SK-N-SH (cell line): Measurements from ENCODE around the gene PTCD1.

ENCODE experiments used
- MAX ChIP-seq: IDR thresholded peaks from 2 replicates; pipeline ENCODE4 v1.4.0; 2012; ENCODE audit warnings: low read depth
- POLR2AphosphoS5 ChIP-seq: IDR thresholded peaks from 2 replicates; pipeline ENCODE4 v1.6.1; 2012; ENCODE audit warnings: low read depth, low read length
- TAF1 ChIP-seq: IDR thresholded peaks from 2 replicates; pipeline ENCODE4 v1.6.1; 2012; ENCODE audit warnings: low read depth, mild to moderate bottlenecking, low read length, moderate library complexity, borderline replicate concordance
- TF ChIP-seq, protein P1 (sequence below): fragments of 200-600 bp; sonication (generic); IDR thresholded peaks from 2 replicates; pipeline ENCODE4 v1.6.1; 2017; ENCODE audit warnings: antibody characterized with exemption, mild to moderate bottlenecking, moderate library complexity
- TF ChIP-seq, protein P2 (sequence below): fragments of 150-350 bp; IDR thresholded peaks from 2 replicates; pipeline ENCODE4 v1.6.1; 2016; ENCODE audit warnings: mild to moderate bottlenecking, low read depth, low read length
- TF ChIP-seq, protein P3 (sequence below): IDR thresholded peaks from 2 replicates; pipeline ENCODE4 v1.6.1; 2012; ENCODE audit warnings: mild to moderate bottlenecking, low read depth, low read length, moderate library complexity

DNA sequence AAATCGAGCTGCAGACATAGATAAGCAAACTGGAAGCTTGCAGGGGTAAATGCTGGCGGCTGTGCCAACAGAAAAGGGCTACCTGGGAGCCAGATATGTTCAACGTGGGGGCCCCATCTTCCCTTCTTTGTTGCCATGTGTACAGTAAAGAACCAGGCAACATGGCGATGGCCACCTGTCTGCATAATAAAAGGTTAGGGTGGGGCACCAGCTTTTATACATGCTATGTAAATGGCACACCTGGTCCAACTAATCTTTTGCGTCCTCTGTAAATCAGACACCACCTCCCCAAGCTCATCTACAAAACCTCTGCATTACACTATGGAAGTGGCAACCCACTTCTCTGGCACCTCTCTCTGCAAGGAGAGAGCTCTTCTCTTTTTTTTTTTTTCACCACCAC is 16.0 kb downstream of the PTCD1 start:
- TF ChIP-seq, protein P1, sequence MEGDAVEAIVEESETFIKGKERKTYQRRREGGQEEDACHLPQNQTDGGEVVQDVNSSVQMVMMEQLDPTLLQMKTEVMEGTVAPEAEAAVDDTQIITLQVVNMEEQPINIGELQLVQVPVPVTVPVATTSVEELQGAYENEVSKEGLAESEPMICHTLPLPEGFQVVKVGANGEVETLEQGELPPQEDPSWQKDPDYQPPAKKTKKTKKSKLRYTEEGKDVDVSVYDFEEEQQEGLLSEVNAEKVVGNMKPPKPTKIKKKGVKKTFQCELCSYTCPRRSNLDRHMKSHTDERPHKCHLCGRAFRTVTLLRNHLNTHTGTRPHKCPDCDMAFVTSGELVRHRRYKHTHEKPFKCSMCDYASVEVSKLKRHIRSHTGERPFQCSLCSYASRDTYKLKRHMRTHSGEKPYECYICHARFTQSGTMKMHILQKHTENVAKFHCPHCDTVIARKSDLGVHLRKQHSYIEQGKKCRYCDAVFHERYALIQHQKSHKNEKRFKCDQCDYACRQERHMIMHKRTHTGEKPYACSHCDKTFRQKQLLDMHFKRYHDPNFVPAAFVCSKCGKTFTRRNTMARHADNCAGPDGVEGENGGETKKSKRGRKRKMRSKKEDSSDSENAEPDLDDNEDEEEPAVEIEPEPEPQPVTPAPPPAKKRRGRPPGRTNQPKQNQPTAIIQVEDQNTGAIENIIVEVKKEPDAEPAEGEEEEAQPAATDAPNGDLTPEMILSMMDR: no peak
- TF ChIP-seq TAF1 (no peak), POLR2AphosphoS5 (no peak), MAX (no peak)
- TF ChIP-seq, protein P2, sequence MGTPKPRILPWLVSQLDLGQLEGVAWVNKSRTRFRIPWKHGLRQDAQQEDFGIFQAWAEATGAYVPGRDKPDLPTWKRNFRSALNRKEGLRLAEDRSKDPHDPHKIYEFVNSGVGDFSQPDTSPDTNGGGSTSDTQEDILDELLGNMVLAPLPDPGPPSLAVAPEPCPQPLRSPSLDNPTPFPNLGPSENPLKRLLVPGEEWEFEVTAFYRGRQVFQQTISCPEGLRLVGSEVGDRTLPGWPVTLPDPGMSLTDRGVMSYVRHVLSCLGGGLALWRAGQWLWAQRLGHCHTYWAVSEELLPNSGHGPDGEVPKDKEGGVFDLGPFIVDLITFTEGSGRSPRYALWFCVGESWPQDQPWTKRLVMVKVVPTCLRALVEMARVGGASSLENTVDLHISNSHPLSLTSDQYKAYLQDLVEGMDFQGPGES: no peak
- TF ChIP-seq, protein P3, sequence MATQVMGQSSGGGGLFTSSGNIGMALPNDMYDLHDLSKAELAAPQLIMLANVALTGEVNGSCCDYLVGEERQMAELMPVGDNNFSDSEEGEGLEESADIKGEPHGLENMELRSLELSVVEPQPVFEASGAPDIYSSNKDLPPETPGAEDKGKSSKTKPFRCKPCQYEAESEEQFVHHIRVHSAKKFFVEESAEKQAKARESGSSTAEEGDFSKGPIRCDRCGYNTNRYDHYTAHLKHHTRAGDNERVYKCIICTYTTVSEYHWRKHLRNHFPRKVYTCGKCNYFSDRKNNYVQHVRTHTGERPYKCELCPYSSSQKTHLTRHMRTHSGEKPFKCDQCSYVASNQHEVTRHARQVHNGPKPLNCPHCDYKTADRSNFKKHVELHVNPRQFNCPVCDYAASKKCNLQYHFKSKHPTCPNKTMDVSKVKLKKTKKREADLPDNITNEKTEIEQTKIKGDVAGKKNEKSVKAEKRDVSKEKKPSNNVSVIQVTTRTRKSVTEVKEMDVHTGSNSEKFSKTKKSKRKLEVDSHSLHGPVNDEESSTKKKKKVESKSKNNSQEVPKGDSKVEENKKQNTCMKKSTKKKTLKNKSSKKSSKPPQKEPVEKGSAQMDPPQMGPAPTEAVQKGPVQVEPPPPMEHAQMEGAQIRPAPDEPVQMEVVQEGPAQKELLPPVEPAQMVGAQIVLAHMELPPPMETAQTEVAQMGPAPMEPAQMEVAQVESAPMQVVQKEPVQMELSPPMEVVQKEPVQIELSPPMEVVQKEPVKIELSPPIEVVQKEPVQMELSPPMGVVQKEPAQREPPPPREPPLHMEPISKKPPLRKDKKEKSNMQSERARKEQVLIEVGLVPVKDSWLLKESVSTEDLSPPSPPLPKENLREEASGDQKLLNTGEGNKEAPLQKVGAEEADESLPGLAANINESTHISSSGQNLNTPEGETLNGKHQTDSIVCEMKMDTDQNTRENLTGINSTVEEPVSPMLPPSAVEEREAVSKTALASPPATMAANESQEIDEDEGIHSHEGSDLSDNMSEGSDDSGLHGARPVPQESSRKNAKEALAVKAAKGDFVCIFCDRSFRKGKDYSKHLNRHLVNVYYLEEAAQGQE: no peak
